Suppressor macrophage treated with lipopolysaccharide for 1 hour (primary cell): ENCODE measurements around the gene HNRNPCL1.
"Not testable (repeated sequence)": the region's sequence is repeated elsewhere in the genome, so short reads cannot be mapped to it uniquely, and the experiment has no call there.

Experiments used
- DNase-seq, 3 donors: peaks; one replicate each; pipeline ENCODE4 v3.0.0-alpha.2; 2020 to 2022

Gene HNRNPCL1

DNA sequence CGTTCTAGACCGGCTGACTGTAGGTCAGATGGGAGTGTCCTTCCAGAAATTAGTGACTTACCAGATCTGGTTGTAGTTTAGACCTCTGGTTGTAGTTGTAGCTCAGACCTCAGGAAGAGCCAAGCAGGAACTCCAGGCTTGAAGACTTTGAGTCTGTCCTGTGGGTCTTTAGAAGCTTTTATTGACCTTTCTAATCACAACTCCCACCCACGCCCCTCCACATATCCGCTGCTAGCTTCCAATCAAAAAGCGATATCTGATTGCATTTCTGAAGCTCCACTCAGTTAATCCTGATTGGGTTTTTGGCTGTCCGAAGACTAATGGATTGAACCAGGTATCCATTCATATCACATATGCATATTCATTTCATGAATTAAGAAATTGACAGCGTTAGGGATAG lies at the start of gene HNRNPCL1:
HNRNPCL1 (minus strand) TSS at position 101 of the 400 bp plus-strand sequence. CDS start 431 bp downstream, outside the sequence.
- not testable (repeated sequence) for DNase-seq

- not testable (repeated sequence) for DNase-seq
Observed at GRCh38 chr1:12898170-12898569, 49.6 kb upstream of the HNRNPCL1 start, which contains the start of gene PRAMEF10. TSS of gene PRAMEF10 (minus strand) at chr1:12898270. CDS start at chr1:12895847, 2,423 bp downstream.

DNA sequence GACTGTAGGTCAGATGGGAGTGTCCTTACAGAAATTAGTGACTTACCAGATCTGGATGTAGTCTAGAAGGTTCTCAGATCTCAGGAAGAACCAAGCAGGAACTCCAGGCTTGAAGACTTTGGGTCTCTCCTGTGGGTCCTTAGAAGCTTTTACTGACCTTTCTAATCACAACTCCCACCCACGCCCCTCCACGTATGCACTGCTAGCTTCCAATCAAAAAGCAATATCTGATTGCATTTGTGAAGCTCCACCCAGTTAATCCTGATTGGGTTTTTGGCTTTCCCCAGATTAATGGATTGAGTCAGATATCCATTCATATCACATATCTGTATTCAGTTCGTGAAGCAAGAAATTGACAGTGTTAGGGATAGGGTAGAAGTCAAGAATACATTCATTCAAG lies 37.6 kb upstream of the HNRNPCL1 start, which contains the start of gene PRAMEF4:
PRAMEF4 (minus strand) TSS at position 101 of the 400 bp plus-strand sequence. CDS start 2,807 bp downstream, outside the sequence.
- not testable (repeated sequence) for DNase-seq

- not testable (repeated sequence) for DNase-seq
Observed at GRCh38 chr1:12878453-12878852, 29.9 kb upstream of the HNRNPCL1 start.

DNA sequence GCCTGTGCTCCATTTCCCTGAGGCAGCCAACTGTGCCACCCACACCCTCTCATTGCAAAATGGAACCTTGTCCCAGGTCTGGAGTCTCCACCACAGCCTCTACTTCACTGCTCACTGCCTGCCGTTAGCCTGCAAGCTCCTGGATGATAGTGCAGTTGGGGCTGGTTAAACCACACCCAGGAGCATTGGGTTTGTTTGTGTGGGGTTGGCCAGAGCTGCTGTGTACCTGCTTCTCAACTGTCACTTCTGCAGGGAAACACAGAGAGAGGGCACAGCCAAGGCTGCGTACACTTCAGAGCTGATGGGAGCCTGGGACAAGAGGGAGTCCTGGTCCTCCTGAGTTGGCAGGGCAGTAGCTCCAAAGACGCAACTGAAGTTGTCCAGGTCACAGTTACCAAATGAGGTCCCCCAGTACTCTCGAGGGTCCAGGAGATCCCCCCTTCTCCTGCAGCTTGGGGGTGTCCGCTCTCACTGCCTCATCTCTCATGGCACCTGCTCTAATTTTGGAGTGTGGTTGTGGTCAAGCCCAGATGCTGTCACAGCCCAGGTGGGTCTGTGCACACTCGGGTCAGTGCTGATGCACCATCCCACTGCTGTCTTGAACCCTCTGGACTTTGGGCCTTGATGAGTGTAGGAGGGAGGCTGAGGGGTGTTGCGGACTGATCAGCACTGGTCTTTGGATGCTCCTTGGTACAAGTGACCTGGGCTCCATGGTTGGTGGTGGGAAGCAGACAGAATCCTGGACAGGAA lies 14.8 kb upstream of the HNRNPCL1 start:
- not testable (repeated sequence) for DNase-seq

DNA sequence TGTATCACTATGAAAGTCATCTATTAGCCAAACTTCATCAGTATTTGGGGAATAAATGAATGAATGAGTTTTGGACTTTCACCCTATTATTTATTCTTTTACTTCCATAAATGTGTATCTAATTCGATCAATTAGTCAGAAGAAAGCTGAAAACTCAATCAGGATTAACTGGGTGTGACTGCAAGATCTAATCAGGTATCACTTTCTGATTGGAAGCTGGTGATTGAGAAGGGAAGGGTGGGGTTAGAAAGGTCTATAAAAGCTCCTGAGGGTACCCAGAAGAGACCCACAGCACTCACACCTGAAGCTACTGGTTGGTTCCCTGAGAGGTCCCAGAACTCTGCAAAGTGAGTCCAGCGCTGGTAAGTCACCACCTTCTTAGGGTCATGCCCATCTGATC lies 8.3 kb upstream of the HNRNPCL1 start, which contains the start of gene PRAMEF2:
PRAMEF2 (plus strand) TSS at position 301 of the 400 bp plus-strand sequence. CDS start 1,924 bp downstream, outside the sequence.
- DNase-seq = not testable (repeated sequence)

DNA sequence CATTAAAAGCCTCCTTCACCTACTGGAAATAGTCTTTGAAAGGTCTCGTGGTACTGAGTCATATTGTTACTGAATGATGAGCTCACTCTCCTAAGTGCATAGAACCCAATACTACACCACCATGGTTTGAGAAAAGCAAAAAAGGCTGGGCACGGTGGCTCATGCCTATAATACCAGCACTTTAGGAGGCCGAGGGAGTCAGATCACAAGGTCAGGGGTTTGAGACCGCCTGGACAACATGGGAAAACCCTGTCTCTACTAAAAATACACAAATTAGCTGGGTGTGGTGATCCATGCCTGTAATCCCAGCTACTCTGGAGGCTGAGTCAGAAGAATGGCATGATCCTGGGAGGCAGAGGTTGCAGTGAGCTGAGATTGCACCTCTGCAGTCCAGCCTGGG lies 3.3 kb upstream of the HNRNPCL1 start:
- DNase-seq = no peak

DNA sequence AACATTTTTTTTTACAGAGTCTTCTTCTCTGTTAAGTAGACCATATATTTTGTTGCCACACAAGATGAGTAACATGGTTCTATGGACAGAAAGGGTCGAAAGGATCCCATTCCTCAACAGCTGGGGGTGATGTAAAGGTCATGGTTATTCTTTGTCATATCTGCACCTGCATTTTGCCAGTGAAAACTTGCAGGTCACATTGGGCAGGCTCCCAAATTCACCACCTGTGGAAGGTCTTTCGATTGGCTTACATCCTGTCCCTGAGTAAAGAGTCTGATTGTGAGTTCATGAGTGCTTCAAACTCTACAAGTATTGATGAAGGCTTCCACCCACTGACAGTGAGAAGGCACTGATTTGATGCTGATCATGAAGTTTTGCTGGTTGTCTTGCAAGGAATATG lies 15.3 kb downstream of the HNRNPCL1 start:
- not testable (repeated sequence) for DNase-seq

- DNase-seq = not testable (repeated sequence)
Observed at GRCh38 chr1:12831310-12831709, 17.2 kb downstream of the HNRNPCL1 start, which contains the start of gene PRAMEF11. TSS of gene PRAMEF11 (minus strand) at chr1:12831410. CDS start at chr1:12828789, 2,621 bp downstream.

DNA sequence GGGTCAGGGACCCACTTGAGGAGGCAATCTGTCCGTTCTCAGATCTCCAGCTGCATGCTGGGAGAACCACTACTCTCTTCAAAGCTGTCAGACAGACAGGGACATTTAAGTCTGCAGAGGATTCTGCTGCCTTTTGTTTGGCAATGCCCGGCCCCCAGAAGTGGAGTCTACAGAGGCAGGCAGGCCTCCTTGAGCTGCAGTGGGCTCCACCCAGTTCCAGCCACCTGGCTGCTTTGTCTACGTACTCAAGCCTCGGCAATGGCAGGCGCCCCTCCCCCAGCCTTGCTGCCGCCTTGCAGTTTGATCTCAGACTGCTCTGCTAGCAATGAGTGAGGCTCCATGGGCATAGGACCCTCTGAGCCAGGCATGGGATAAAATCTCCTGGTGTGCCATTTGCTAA lies 29.5 kb downstream of the HNRNPCL1 start:
- not testable (repeated sequence) for DNase-seq

- DNase-seq = no peak
Observed at GRCh38 chr1:12811409-12811784, 37.1 kb downstream of the HNRNPCL1 start.

- DNase-seq = no peak
Observed at GRCh38 chr1:12810691-12811408, 37.7 kb downstream of the HNRNPCL1 start.

DNA sequence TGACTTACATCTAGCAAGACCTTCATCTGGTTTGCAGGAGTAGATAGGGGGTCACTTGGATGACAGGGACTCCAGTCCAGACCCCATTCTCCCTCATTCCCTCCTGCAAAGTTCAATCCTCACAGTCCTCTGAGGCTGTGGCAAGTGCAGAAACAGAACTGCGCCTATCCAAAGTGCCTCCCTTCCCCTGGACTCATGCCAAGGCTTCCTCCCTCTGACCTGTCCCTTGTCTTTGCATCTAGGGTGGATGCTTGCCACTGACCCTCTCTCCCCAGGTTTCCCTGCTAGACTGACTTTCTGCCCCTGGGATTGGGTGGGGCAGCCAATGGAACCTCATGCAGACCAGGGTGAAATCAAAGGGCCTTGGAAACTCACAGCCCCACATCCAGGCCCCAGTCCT lies 38.6 kb downstream of the HNRNPCL1 start:
- DNase-seq = no peak

DNA sequence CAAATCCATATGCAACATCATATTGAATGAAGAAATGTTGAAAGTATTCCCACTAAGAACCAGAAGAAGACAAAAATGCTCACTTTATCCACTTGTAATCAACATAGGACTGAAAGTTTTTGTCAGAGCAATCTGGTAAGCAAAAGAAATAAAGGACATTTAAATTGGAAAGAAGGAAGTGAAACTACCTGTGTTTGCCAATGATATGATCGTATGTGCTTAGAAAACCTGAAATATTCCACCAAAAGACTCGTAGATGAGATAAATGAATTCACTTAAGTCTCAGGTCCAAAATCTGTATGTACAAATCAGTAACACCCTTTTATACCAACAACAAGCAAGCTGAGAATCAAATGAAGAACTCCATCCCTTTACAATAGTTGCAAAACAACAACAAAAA lies 48.8 kb downstream of the HNRNPCL1 start:
- no peak for DNase-seq

DNA sequence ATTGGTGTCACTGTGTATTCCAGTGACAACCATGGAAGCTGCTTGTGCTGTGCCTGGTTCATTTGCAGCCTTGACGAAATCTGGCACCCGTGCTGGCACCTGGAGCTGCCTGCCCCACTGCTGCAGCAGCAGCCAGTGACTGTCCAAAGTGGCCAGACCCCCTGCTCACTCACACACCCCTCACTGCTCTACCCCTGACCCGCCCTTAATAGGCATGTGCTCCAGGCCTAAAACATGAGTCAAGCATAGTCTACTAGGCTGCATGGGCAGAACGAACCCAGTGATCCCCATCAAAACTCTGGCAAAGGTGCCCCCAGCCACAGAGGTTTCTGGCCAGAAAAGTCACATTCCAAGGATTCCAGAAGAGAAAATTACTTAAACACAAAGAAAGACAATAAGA lies 49.6 kb downstream of the HNRNPCL1 start:
- DNase-seq = no peak
